Measurements from ENCODE around the gene OOSP4B.

Gene OOSP4B

DNA sequence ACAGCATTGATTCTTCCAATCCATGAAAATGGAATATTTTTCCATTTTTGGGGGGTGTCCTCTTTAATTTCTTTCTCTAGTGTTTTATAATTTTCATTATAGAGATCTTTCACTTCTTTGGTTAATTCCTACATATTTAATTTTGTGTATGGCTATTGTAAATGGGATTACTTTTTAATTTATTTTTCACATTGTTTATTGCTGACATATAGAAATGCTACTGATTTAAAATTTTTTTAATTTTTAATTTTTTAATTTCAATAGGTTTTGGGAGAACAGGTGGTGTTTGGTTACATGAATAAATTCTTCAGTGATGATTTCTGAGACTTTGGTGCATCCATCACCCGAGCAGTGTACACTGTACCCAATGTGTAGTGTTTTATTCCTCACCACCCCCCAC, 26.6 kb upstream of the OOSP4B start:
- Histone ChIP-seq H3K9ac (no peak overlapping the region), H4K20me1 (ENCODE audit: insufficient read depth) (no peaks in the 10 kb centered on the region), H3K4me2 (no peak overlapping the region), H3K79me2 (ENCODE audit: insufficient read depth, low read depth) (no peaks in the 10 kb centered on the region), H3K36me3 (ENCODE audit: insufficient read depth) (no peaks in the 10 kb centered on the region), H3K4me3 (IDR thresholded peaks at IDR 0.05; ENCODE audit: insufficient read depth, low read depth, low read length) (no peak overlapping the region), H3K27me3 (ENCODE audit: insufficient read depth, low read depth) (no peaks in the 10 kb centered on the region), H3K4me1 (ENCODE audit: low read depth, poor library complexity, severe bottlenecking) (no peaks in the 10 kb centered on the region), H3K27ac (no peak overlapping the region), H2AFZ (ENCODE audit: low read depth) (no peak overlapping the region)
- TF ChIP-seq, protein P1, sequence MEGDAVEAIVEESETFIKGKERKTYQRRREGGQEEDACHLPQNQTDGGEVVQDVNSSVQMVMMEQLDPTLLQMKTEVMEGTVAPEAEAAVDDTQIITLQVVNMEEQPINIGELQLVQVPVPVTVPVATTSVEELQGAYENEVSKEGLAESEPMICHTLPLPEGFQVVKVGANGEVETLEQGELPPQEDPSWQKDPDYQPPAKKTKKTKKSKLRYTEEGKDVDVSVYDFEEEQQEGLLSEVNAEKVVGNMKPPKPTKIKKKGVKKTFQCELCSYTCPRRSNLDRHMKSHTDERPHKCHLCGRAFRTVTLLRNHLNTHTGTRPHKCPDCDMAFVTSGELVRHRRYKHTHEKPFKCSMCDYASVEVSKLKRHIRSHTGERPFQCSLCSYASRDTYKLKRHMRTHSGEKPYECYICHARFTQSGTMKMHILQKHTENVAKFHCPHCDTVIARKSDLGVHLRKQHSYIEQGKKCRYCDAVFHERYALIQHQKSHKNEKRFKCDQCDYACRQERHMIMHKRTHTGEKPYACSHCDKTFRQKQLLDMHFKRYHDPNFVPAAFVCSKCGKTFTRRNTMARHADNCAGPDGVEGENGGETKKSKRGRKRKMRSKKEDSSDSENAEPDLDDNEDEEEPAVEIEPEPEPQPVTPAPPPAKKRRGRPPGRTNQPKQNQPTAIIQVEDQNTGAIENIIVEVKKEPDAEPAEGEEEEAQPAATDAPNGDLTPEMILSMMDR (conservative IDR thresholded peaks at IDR 0.05; ENCODE audit: low read depth, low read length): no peak

DNA sequence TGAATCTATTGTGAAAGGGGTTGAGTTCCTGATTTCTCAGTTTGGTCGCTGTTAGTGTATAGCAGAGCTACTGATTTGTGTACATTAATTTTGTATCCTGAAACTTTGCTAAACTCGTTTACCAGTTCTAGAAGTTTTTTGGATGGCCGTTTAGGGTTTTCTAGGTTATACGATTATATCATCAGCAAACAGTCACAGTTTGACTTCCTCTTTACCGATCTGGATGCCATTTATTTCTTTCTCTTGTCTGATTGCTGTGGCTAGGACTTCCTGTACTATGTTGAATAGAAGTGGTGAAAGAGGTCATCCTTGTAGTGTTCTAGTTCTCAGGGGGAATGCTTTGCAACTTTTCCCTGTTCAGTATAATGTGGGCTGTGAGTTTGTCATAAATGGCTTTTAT, 24.6 kb upstream of the OOSP4B start:
- Histone ChIP-seq H3K36me3 (ENCODE audit: insufficient read depth) (no peaks in the 10 kb centered on the region), H3K4me3 (IDR thresholded peaks at IDR 0.05; ENCODE audit: insufficient read depth, low read depth, low read length) (no peak overlapping the region), H3K9ac (no peak overlapping the region), H3K4me2 (no peak overlapping the region), H4K20me1 (ENCODE audit: insufficient read depth) (no peaks in the 10 kb centered on the region), H3K27ac (no peak overlapping the region), H3K79me2 (ENCODE audit: insufficient read depth, low read depth) (no peaks in the 10 kb centered on the region), H2AFZ (ENCODE audit: low read depth) (no peak overlapping the region), H3K27me3 (ENCODE audit: insufficient read depth, low read depth) (no peaks in the 10 kb centered on the region), H3K4me1 (ENCODE audit: low read depth, poor library complexity, severe bottlenecking) (no peaks in the 10 kb centered on the region)
- TF ChIP-seq, protein P1 (conservative IDR thresholded peaks at IDR 0.05; ENCODE audit: low read depth, low read length): no peak

DNA sequence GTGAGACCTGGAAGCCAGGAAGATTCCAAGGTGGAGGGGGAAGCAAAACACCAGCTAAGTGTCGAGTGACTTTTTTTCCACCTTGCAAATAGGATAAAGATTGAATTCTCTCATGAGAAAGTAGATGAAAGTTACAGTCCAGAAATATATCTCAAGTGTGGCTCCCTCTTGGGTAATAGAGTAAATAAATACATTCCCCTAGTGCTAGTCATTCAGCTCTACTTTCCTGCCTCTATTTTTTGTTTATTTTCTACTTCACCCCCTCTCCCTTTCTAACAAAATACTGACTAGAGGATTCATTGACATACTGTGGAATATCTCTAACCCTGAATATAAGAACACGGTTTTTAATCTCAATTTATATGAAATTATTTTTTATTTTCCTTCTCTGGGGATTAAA, 19.2 kb upstream of the OOSP4B start:
- TF ChIP-seq, protein P1 (conservative IDR thresholded peaks at IDR 0.05; ENCODE audit: low read depth, low read length): no peak
- Histone ChIP-seq H3K36me3 (ENCODE audit: insufficient read depth) (no peaks in the 10 kb centered on the region), H2AFZ (ENCODE audit: low read depth) (no peak overlapping the region), H3K4me2 (no peak overlapping the region), H3K4me1 (ENCODE audit: low read depth, poor library complexity, severe bottlenecking) (no peaks in the 10 kb centered on the region), H3K4me3 (IDR thresholded peaks at IDR 0.05; ENCODE audit: insufficient read depth, low read depth, low read length) (no peak overlapping the region), H3K27ac (no peak overlapping the region), H3K27me3 (ENCODE audit: insufficient read depth, low read depth) (no peaks in the 10 kb centered on the region), H3K9ac (no peak overlapping the region), H4K20me1 (ENCODE audit: insufficient read depth) (no peaks in the 10 kb centered on the region), H3K79me2 (ENCODE audit: insufficient read depth, low read depth) (no peaks in the 10 kb centered on the region)

DNA sequence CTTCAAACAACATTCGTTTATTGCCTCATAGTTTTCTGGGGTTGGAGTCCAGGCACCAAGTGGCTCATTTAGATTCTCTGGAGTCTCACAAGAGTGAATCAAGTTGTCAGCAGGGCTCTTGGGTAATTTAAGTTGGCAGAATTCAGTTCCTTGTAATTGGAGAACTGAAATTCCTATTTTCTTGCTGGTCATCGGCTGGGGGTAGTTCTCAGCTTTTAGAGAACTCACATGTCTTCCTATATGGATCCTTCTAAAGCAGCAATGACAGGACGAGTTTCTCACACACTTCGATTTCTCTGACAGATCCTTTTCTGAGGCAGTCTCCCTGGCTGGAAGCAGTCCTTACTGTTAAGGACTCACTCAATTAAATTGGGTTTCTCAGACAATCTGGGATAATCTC, 17.3 kb upstream of the OOSP4B start:
- TF ChIP-seq, protein P1 (conservative IDR thresholded peaks at IDR 0.05; ENCODE audit: low read depth, low read length): no peak
- H3K27ac ChIP-seq: no peak overlapping the region
- no peaks in the 10 kb centered on the region for H4K20me1 ChIP-seq (ENCODE audit: insufficient read depth)
- H3K9ac ChIP-seq: no peak overlapping the region
- no peaks in the 10 kb centered on the region for H3K27me3 ChIP-seq (ENCODE audit: insufficient read depth, low read depth)
- H2AFZ ChIP-seq (ENCODE audit: low read depth): no peak overlapping the region
- no peaks in the 10 kb centered on the region for H3K79me2 ChIP-seq (ENCODE audit: insufficient read depth, low read depth)
- H3K36me3 ChIP-seq (ENCODE audit: insufficient read depth): no peaks in the 10 kb centered on the region
- H3K4me3 ChIP-seq (IDR thresholded peaks at IDR 0.05; ENCODE audit: insufficient read depth, low read depth, low read length): no peak overlapping the region
- no peak overlapping the region for H3K4me2 ChIP-seq
- no peaks in the 10 kb centered on the region for H3K4me1 ChIP-seq (ENCODE audit: low read depth, poor library complexity, severe bottlenecking)

DNA sequence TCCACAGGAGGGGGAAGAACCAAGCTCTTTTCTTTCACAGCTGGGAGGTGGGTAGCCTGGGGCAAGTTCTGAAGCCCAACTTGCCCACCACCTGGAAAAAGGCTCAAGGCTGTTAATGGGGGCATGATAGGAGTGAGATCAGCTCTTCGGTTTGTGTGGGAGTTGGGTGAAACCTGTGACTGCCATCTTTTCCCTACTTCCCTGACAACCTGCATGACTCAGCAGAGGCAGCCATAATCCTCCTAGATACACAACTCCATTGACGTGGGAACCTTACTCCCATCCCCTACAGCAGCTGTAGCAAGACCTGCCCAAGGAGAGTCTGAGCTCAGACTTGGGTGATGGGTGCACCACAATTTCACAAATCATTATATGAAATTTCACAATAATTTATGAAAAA, 13.3 kb upstream of the OOSP4B start:
- Histone ChIP-seq H3K9ac (no peak overlapping the region), H3K4me1 (ENCODE audit: low read depth, poor library complexity, severe bottlenecking) (no peaks in the 10 kb centered on the region), H4K20me1 (ENCODE audit: insufficient read depth) (no peaks in the 10 kb centered on the region), H3K36me3 (ENCODE audit: insufficient read depth) (no peaks in the 10 kb centered on the region), H3K4me3 (IDR thresholded peaks at IDR 0.05; ENCODE audit: insufficient read depth, low read depth, low read length) (no peak overlapping the region), H2AFZ (ENCODE audit: low read depth) (no peak overlapping the region), H3K4me2 (no peak overlapping the region), H3K27ac (no peak overlapping the region), H3K27me3 (ENCODE audit: insufficient read depth, low read depth) (no peaks in the 10 kb centered on the region), H3K79me2 (ENCODE audit: insufficient read depth, low read depth) (no peaks in the 10 kb centered on the region)
- TF ChIP-seq, protein P1 (conservative IDR thresholded peaks at IDR 0.05; ENCODE audit: low read depth, low read length): no peak
